ENCODE measurements around the gene PTGDR2.

The PTGDR2 gene

GRCh38 chr11:60874421-60875365 is 18.9 kb upstream of the PTGDR2 start:
- no peak for DNase-seq

- no peak for DNase-seq
These were observed 17.8 kb upstream of the PTGDR2 start for GRCh38 chr11:60873533-60873932.

- no peak for DNase-seq
These were observed 17.3 kb upstream of the PTGDR2 start for GRCh38 chr11:60872961-60873524.

GRCh38 chr11:60872124-60872960 is 16.6 kb upstream of the PTGDR2 start:
- DNase-seq = no peak

- no peak for DNase-seq
These were observed 15.8 kb upstream of the PTGDR2 start for GRCh38 chr11:60871378-60872061.

- DNase-seq = no peak
These were observed 15.1 kb upstream of the PTGDR2 start for GRCh38 chr11:60870733-60871377.

GRCh38 chr11:60870276-60870675 is 14.5 kb upstream of the PTGDR2 start:
- no peak for DNase-seq

- no peak for DNase-seq
These were observed 13.7 kb upstream of the PTGDR2 start for GRCh38 chr11:60869451-60869825.

- DNase-seq = no peak
These were observed 13.1 kb upstream of the PTGDR2 start for GRCh38 chr11:60868682-60869450.

- no peak for DNase-seq
These were observed 12.3 kb upstream of the PTGDR2 start for GRCh38 chr11:60867871-60868681.

- DNase-seq = no peak
These were observed 11.4 kb upstream of the PTGDR2 start, which contains the start of gene ZP1 for GRCh38 chr11:60866911-60867870. Gene ZP1 (plus strand): TSS chr11:60867542. CDS start chr11:60867562, 20 bp downstream.

- DNase-seq = no peak
These were observed 9.2 kb upstream of the PTGDR2 start for GRCh38 chr11:60864856-60865513.

GRCh38 chr11:60863550-60864521 is 8.1 kb upstream of the PTGDR2 start:
- DNase-seq = no peak

GRCh38 chr11:60862171-60862570 is 6.4 kb upstream of the PTGDR2 start:
- DNase-seq = no peak

GRCh38 chr11:60860943-60861342 is 5.2 kb upstream of the PTGDR2 start:
- DNase-seq = no peak

- no peak for DNase-seq
These were observed 4.0 kb upstream of the PTGDR2 start for GRCh38 chr11:60859616-60860250.

Data from NCI-H2107 (cell line).